ENCODE data around the gene KAT8. TPM values are rescaled to one million over a fixed set of nuclear protein-coding genes. Genes with fewer than 3 reads are reported as not detected.

Gene KAT8
- 72.0 TPM for total RNA-seq
- long read RNA-seq, transcript KAT8-201 (11 exons, 1,525 nt) = major isoform, 44 of 54 reads
- long read RNA-seq, partial matches to known transcripts = 2 of 54 reads
- long read RNA-seq, other reads (novel, unspliced or antisense) = 2 of 54 reads

GRCh38 chr16:31117384-31118222, at the start of gene KAT8:
KAT8 (plus strand) TSS chr16:31117664; CDS start chr16:31117682, 18 bp downstream.
- DNase-seq = peak; percentile 98
- Histone ChIP-seq H3K36me3 (peaks cover 36% of the 10 kb centered on the region), H3K4me1 (peaks cover 67% of the 10 kb centered on the region), H3K4me3 (peak within 1 kb of the TSS; percentile 77), H3K27ac (replicated peaks) (peak within 1 kb of the TSS; percentile 99), H3K27me3 (ENCODE audit: low read depth) (no peaks in the 10 kb centered on the region), H3K9me3 (replicated peaks) (no peaks in the 10 kb centered on the region)
- no peak for TF ChIP-seq CTCF (IDR thresholded peaks at IDR 0.05; ENCODE audit: borderline replicate concordance)
- intact Hi-C loops (cut with micrococcal nuclease) = no loop called here

- intact Hi-C loops (cut with micrococcal nuclease) = loop anchor here (5.0 kb wide), 1 partner anchor 40 kb away; the partner anchor contains the start of gene STX4
Measured at GRCh38 chr16:31071861-31072260, 45.6 kb upstream of the KAT8 start.

GRCh38 chr16:31072540-31073141, 44.8 kb upstream of the KAT8 start:
- TF ChIP-seq CTCF (IDR thresholded peaks at IDR 0.05; ENCODE audit: borderline replicate concordance) = no peak
- H3K27me3 ChIP-seq (ENCODE audit: low read depth) = no peaks in the 10 kb centered on the region
- H3K4me3 ChIP-seq = peak overlapping the region; percentile 93
- H3K9me3 ChIP-seq (replicated peaks) = no peaks in the 10 kb centered on the region
- peak overlapping the region; percentile 92 for H3K27ac ChIP-seq (replicated peaks)
- H3K4me1 ChIP-seq = peaks cover 43% of the 10 kb centered on the region
- intact Hi-C loops (cut with micrococcal nuclease) = loop anchor here (5.0 kb wide), 1 partner anchor 40 kb away; the partner anchor contains the start of gene STX4
- DNase-seq = no peak
- H3K36me3 ChIP-seq = peaks cover 16% of the 10 kb centered on the region

More at GRCh38 chr16:31071861-31072260, 45.6 kb upstream of the KAT8 start:
- Histone ChIP-seq H3K4me1 (peaks cover 43% of the 10 kb centered on the region), H3K36me3 (peaks cover 8% of the 10 kb centered on the region), H3K27ac (replicated peaks) (peak overlapping the region; percentile 92), H3K9me3 (replicated peaks) (no peaks in the 10 kb centered on the region), H3K4me3 (peak overlapping the region; percentile 93), H3K27me3 (ENCODE audit: low read depth) (no peaks in the 10 kb centered on the region)
- TF ChIP-seq CTCF (IDR thresholded peaks at IDR 0.05; ENCODE audit: borderline replicate concordance) = no peak
- DNase-seq = no peak

- Histone ChIP-seq H3K27me3 (ENCODE audit: low read depth) (no peaks in the 10 kb centered on the region), H3K27ac (replicated peaks) (peak overlapping the region; percentile 92), H3K4me3 (peak overlapping the region; percentile 93), H3K4me1 (peaks cover 43% of the 10 kb centered on the region), H3K9me3 (replicated peaks) (no peaks in the 10 kb centered on the region), H3K36me3 (peaks cover 23% of the 10 kb centered on the region)
- intact Hi-C loops (cut with micrococcal nuclease) = loop anchor here (5.0 kb wide), 1 partner anchor 41 kb away; the partner anchor contains the start of gene STX4
- no peak for TF ChIP-seq CTCF (IDR thresholded peaks at IDR 0.05; ENCODE audit: borderline replicate concordance)
- DNase-seq = peak; percentile 93
Measured at GRCh38 chr16:31073142-31073969, 44.1 kb upstream of the KAT8 start.
